OCI-M2 (cell line): ENCODE data around the gene MLN.
"Not testable (repeated sequence)": the region's sequence is repeated elsewhere in the genome, so short reads cannot be mapped to it uniquely, and the experiment has no call there.

Source experiments
- DNase-seq: peaks from one replicate; lab custom pipeline; 2025; ENCODE audit not compliant: unreplicated experiment; lab: John Stamatoyannopoulos, UW

Gene MLN

GRCh38 chr6:33836806-33837469 is 33.1 kb upstream of the MLN start:
- DNase-seq, result no peak

- DNase-seq, result no peak
These were observed 30.9 kb upstream of the MLN start for GRCh38 chr6:33834401-33835392.

- no peak for DNase-seq
These were observed 29.8 kb upstream of the MLN start for GRCh38 chr6:33833599-33833998.

- not testable (repeated sequence) for DNase-seq
These were observed 29.0 kb upstream of the MLN start for GRCh38 chr6:33832831-33833230.

- not testable (repeated sequence) for DNase-seq
These were observed 27.9 kb upstream of the MLN start for GRCh38 chr6:33831725-33832124.

GRCh38 chr6:33830635-33831240 is 26.9 kb upstream of the MLN start:
- no peak for DNase-seq

GRCh38 chr6:33828764-33829731 is 25.2 kb upstream of the MLN start:
- DNase-seq, result no peak

- DNase-seq, result no peak
These were observed 24.6 kb upstream of the MLN start for GRCh38 chr6:33828452-33828763.

- DNase-seq, result no peak
These were observed 24.0 kb upstream of the MLN start for GRCh38 chr6:33827546-33828451.

GRCh38 chr6:33826537-33826936 is 22.7 kb upstream of the MLN start:
- DNase-seq, result no peak

- DNase-seq, result no peak
These were observed 20.8 kb upstream of the MLN start for GRCh38 chr6:33824461-33825154.

- DNase-seq, result no peak
These were observed 20.0 kb upstream of the MLN start for GRCh38 chr6:33823806-33824205.

- no peak for DNase-seq
These were observed 19.0 kb upstream of the MLN start for GRCh38 chr6:33822575-33823395.

GRCh38 chr6:33820784-33821520 is 17.1 kb upstream of the MLN start:
- DNase-seq, result no peak

- DNase-seq, result no peak
These were observed 16.4 kb upstream of the MLN start for GRCh38 chr6:33820243-33820642.

GRCh38 chr6:33819021-33819420 is 15.2 kb upstream of the MLN start:
- no peak for DNase-seq

GRCh38 chr6:33818293-33818692 is 14.5 kb upstream of the MLN start:
- no peak for DNase-seq

GRCh38 chr6:33817489-33817888 is 13.7 kb upstream of the MLN start:
- no peak for DNase-seq
